ENCODE measurements around the gene ANGPTL8.

The ANGPTL8 gene, protein sequence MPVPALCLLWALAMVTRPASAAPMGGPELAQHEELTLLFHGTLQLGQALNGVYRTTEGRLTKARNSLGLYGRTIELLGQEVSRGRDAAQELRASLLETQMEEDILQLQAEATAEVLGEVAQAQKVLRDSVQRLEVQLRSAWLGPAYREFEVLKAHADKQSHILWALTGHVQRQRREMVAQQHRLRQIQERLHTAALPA

GRCh38 chr19:11239377-11240000 is at the start of gene ANGPTL8:
ANGPTL8 (plus strand) TSS chr19:11239619; CDS start chr19:11239638, 19 bp downstream.
- no peak for DNase-seq (ENCODE audit: low read depth in 2 of 2)

GRCh38 chr19:11190501-11190900 is 48.9 kb upstream of the ANGPTL8 start:
- DNase-seq (ENCODE audit: low read depth in 2 of 2), result no peak

GRCh38 chr19:11191273-11191755 is 48.1 kb upstream of the ANGPTL8 start:
- DNase-seq (ENCODE audit: low read depth in 2 of 2), result no peak

- DNase-seq (ENCODE audit: low read depth in 2 of 2), result no peak
These were observed 47.5 kb upstream of the ANGPTL8 start for GRCh38 chr19:11191934-11192333.

DNA sequence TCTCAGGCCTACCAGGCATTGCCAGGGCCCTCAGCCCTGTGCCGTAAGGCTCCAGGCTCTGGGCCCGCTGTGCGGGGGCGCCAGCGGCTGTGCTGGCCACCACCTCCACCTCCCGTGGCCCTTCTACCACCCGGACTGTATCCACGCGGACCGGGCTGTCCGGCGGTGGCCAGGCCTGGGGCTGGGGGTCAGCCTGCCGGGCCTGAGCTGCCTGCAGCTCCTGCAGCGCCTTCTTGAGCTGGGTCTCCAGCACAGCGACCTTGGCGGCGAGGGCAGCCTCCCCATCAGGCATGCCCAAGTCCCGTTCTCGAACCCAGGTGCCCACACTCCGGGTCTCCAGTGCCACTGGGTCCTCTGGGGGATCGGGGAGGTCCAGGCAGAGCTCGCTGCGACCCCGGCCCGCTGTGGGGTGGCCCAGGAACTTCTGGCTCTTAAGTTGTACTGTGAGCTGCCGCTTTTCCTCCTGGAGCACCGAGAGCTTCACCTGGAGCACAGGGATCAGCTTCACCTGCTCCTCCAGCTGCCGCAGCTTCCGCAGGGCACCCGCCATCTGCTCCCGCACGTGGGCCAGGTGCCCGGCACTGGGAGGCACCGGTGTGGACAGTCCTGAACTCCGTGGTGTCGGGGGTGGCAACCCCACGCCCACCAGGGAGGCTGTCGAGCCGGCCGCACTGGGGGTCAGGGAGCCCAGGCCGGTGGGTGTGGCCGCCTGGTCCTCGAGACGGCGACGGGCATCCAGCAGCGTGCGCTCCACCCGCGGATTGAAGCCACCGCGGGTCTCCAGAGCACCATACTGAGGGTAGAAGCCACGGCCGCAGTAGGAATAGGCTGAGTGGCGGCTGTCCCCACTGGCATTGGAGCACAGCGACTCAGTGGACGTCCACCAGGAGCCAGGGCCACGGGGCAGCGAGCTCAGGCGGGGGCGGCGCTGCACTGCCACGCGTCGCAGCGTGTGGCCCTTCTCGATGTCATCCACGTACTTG is 46.2 kb upstream of the ANGPTL8 start:
- no peak for DNase-seq (ENCODE audit: low read depth in 2 of 2)

DNA sequence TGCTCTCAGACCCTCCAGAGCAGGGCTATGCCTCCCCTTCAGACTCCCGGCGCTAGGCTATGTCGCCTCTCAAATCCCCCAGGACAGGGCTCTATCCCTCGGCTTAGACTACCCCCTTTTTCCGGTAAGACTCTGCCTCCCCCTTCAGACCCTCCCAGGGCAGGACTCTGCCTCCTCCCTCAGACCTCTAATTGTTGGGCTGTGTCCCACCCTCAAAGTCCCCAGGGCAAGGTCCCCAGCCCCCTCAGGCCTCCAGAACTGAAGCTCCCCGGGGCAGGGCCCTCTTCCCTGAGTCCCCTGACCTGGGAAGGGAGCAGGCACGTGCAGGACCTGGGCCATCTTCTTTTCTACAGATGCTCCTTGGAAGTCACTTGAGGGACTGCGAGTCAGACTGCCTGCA is 45.2 kb upstream of the ANGPTL8 start:
- DNase-seq (ENCODE audit: low read depth in 2 of 2), result no peak

DNA sequence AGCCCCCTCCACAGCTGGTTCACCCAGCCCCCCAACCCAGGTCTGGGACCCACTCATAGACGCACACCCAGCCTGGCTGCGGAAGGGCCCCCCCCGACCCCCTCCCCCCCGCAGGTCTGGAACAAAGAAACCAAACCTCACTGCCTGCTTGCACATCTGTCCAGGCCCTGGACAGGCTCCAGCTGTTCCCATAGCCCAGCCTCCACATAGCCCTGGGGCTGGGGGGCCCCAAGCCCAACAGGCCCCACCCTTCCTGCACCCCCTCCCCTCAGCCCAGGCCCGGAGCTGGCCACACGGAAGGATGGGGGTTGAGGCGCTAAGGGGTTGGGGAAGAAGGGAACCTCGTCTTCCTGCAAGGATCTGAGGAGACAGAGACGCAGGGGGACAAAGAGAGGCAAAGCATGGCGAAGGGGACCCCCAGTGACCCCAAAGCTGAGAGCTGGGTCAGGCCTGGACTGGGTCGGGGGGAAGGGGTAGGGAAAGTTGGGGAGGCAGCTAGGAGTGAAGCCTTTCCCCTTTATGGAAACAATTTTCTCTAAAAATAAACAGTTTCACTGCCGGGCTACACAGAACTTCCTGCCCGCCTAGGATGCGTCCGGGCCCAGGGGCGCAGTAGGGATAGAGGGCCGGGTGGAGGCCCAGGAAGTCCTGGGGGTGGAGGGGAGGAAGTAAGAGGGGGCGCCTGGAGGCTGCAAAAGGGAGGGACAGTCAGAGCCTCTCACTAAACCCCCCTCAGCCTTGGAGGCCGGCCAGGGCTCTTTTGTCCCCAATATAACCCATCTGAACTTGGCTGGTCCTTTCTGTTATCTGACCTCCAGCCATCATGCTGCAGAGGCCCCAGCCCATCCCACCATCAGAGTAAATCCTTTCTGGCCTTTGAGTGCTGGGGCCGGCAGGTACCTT is 44.5 kb upstream of the ANGPTL8 start:
- no peak for DNase-seq (ENCODE audit: low read depth in 2 of 2)

- no peak for DNase-seq (ENCODE audit: low read depth in 2 of 2)
These were observed 43.7 kb upstream of the ANGPTL8 start for GRCh38 chr19:11195681-11196080.

GRCh38 chr19:11196406-11197287 is 42.8 kb upstream of the ANGPTL8 start:
- DNase-seq (ENCODE audit: low read depth in 2 of 2), result no peak

GRCh38 chr19:11197291-11198174 is 41.9 kb upstream of the ANGPTL8 start, which contains the start of gene KANK2:
KANK2 (minus strand) TSS chr19:11197545; CDS start chr19:11194511, 3,034 bp downstream.
- DNase-seq (ENCODE audit: low read depth in 2 of 2), result peak; percentile 30 to 57

DNA sequence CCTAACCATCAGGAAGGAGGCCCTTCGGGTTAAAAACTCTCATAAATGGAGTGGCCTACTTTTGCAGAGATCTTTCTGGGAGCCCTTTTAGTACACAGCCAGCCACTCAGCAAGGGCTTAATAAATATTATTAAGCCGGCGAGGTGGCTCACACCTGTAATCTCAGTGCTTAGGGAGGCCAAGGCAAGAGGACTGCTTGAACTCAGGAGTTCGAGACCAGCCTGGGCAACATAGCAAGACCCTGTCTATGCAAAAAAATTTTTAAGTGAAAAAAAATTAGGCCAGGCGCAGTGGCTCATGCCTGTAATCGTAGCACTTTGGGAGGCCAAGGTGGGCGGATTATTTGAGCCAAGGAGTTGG is 41.3 kb upstream of the ANGPTL8 start:
- no peak for DNase-seq (ENCODE audit: low read depth in 2 of 2)

DNA sequence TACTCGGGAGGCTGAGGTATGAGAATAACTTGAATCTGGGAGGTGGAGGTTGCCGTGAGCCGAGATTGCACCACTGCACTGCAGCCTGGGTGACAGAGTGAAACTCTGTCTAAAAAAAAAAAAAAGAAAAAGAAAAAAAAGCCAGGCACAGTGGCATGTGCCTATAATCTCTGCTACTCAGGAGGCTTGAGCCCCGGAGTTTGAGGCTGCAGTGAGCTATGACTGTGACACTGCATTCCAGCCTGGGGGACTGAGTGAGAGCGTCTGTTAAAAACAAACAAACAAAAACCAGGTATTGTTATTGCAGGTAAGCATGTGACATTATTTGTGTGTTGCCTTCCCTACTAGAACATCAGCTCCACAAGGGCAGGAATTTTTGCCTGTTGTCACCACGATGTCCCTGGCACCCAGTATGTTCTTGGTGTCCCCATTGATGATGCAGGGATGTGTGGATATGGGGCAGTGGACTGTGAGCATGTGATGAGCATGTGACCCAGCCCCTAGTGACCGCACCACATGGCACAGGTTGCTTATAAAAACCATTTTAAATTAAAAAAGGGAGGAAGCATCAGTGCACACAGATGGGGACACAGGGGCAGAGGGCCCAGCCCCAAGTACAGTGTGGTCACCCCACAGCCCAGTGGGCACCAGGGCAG is 40.5 kb upstream of the ANGPTL8 start:
- no peak for DNase-seq (ENCODE audit: low read depth in 2 of 2)

DNA sequence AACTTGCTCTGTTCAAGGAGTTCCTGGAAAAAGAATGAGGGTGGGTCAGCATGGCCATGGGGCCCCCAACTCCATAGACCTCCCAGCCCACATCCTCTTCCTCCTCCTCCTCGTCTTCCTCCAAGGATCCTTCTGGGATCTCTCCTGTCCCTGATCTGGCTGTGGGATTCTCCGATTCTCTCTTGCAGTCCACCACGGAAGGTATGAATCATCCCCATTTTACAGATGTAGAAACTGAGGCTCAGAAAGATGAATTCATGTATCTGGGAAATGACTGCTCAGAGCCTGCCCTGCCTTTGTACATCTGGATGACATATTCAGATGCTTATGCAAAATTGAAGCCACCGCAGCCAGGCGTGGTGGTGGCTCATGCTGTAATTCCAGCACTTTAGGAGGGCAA is 39.9 kb upstream of the ANGPTL8 start:
- no peak for DNase-seq (ENCODE audit: low read depth in 2 of 2)

- no peak for DNase-seq (ENCODE audit: low read depth in 2 of 2)
These were observed 39.3 kb upstream of the ANGPTL8 start for GRCh38 chr19:11200015-11200574.

DNA sequence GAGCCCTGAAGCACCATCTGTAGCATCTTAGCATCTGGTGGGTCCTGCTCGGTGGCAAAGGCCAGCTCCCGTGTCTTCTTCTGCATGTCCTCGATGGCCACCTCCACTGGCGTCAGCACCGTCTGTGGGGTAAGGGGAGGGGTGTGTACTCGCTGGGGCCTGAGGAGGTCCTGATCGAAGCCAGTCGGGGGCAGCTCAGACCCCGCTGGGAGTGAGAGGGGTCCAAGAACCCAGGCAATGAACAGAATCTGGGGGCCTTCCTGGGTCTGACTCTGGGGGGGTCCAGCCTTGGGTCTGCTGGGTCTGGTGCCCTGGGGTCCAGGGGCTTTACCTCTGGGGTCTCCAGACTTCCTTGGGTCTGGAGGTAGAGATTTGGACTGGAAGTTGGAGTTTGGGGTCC is 38.5 kb upstream of the ANGPTL8 start:
- no peak for DNase-seq (ENCODE audit: low read depth in 2 of 2)

- no peak for DNase-seq (ENCODE audit: low read depth in 2 of 2)
These were observed 37.6 kb upstream of the ANGPTL8 start for GRCh38 chr19:11201791-11202190.

DNA sequence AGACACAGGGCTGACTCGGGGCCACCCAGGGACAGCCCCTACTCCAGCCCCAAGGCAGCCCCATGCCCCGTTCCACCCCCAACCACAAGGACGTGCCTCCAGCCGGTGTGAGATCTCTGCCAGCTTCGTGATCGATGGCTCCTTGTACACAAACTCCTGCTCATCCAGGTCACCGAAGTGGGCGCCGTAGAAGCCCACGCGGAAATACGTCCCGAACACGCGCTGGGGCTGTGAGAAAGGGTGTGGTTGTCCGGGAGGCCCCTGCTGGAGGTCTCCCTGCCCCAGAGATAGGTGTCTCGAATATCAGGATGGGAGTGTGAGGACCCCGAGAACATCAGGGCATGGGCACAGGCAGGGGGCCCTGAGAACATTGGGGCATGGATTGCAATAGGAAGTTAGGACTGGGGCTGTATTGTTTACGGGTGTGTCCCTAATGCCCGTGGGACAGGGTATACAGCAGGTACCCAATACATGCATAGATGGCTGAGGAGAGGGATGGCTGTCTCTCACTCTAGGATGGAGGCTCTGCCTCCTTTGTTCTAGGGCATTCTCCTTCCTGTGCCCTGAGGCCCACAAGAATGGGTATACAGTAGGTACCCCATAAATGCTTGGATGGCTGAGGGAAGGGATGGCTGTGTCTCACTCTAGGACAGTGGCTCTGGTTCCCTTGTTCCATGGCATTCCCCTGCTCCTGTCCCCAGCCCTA is 36.8 kb upstream of the ANGPTL8 start:
- DNase-seq (ENCODE audit: low read depth in 2 of 2), result no peak

All from stimulated activated CD8-positive, alpha-beta memory T cell treated with anti-CD3 and anti-CD28 coated beads, Interleukin-15, amount 100 ng/mL, for 4 hours (primary cell).